ENCODE data around the gene PRSS50.

PRSS50 gene

DNA sequence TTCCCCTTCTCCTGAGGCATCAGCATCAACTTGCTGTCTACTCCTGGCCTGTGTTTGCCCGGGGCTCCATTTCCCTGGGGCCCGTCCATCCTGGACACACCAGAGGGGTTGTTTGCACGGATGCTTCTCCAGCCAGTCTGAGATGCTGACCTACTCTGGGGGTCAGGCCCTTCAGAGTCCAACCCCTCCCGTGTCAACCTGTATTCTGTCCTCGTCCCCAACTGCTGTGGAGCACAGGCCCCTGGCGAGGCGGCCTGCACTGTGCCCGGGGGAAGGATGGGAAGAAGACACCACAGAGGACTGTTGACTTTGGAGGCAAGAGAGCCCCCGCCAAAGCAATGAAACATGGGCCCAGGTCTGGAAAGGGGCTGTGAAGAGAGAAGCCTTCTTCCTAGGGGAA, 50.0 kb downstream of the PRSS50 start:
- no peak for DNase-seq

DNA sequence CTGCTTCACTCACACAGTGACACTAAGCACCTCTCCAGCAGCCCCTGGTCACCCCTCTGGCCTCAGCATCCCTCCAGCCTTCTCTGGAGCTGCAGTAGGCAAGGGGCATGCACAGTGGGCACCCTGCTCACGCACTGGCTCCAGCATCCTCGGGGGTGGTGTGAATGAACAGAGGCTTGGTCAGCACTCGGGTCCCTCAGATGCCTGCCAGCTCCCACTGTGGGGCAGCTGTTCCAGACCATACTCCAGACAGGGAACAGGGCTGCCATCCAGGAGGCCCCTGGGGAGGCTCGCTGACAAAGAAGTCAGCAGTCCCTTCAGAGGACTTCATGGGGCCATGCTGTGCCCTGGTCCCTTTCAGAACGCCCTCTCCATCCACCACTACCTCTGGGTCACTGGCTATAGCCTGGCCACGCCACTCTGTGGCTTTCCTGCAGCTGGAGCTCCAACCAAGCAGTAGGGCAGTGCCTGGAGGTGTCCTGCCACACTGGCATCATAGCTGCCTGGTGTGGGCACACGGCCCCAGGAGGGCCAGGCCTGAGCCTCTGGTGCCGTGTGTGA, 50.5 kb downstream of the PRSS50 start:
- no peak for DNase-seq

DNA sequence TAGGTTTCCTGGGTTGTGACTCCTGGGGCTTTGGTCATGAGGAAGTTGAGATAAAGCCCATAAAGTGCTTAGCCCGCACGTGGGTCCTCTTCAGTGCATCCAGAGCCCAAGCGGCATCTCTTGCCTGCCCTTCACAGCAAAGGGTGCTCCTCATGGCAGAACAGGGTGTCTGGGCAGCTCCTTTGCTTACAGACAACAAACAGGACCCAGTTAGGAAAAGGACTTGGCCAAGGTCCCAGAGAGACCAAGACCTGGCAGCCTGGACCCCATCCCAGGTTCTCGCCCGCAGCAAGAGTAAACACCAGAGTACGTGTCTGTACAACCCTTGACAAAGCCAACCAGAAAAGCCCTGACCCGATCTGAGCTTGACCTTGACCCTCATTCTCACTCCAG, 51.2 kb downstream of the PRSS50 start:
- DNase-seq, result no peak

DNA sequence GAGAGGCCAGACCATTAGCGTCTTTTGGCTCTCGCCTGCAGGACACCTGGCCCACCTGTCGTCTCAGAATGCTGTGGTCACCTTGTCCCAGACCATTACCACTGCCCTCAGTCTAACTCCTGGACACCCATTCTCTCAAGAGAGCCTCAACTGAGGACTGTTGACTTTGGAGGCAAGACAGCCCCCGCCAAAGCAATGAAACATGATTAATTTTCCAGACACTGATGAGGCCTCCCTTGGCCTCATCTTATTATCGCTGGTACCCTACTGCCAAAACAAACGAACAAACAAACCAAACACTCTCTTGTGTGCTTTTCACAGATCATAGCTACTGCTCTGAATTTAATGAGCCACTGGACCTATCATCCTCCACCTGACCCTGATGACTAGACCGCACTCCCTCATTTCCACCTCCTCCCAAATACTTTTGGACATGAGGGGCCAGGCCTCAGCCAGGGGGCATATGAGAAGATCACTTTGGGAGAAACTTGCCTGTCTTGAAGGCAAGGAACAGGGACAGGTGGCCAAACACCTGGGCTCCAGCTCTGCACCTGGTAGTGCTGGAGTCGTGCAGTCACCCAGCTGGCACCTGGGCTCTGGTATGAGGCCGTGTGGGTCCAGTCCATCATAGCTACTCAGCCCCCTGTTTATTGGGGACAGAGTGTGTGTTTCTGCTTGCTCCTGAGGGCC, 51.8 kb downstream of the PRSS50 start:
- peak; percentile 47 for DNase-seq

DNA sequence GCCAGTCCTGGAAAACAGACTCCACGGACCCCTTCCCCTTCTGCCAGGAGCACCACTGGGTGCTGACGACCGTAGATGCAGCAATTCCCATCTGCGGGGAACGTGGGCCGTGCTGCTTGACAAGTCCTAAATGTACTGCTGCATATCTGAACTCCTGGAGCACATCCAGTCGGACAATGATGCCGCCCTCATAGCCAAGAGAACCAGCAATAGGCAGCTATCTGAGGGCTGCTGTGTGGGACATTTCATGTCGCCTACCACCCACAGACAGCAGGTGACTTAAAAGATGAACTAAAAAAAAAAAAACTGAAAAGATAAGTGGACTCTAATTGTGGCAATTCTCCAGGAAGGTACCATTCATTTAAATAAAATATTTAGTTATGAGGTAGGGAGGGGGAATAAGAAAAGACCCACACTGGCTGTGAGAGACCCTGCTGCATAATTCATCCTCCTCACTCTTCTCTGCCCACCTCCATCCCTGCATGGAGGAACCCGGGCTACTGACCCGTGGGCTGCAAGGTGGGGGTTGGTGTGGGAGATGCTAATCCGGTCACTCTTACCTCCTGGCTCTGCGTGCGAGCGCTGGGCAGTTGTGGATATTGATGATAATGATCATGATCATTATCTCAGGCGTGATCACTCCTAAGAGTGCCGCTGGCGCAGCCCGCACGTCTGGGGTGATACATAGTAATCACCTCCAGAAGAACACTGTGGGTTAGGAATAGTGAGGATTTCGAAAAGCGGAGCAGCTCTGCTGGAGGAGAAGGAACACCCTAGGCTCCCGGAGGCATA, 52.5 kb downstream of the PRSS50 start:
- no peak for DNase-seq

DNA sequence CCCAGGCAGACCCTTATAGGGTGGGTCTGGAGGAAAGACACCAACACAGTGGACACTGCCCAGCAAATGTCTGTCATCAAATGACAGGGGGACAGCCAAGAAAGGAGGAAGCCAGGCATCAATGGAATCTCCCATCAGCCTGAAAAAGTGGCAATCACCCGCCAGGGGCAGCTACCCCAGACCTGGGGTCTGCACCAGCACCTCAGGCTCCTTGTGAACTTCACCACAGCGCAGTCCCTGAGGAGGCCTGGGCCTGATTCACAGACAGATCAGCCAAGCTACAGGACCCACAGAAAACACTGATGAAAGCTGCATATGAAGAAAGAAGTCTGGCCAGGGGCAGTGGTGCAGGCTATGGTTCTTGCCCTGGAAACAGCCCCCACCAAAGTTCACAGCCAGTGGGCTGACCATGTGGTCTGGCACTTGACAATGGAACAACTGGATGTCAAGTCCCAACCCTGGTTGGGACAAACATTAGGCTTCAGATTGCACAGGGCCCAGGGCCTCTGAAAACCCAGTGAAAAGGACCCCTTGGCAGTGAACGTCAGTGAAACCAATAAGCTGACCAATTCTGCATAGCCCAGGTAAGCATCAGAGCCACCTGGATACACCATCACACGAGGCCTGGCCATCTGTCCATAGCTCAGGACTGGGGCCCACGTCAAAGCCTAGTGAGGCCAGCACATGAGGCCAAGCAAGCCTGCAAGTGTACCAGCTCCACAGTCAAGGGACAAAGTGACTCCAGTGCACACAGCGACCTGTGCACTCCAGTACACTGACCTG, 53.3 kb downstream of the PRSS50 start:
- no peak for DNase-seq

DNA sequence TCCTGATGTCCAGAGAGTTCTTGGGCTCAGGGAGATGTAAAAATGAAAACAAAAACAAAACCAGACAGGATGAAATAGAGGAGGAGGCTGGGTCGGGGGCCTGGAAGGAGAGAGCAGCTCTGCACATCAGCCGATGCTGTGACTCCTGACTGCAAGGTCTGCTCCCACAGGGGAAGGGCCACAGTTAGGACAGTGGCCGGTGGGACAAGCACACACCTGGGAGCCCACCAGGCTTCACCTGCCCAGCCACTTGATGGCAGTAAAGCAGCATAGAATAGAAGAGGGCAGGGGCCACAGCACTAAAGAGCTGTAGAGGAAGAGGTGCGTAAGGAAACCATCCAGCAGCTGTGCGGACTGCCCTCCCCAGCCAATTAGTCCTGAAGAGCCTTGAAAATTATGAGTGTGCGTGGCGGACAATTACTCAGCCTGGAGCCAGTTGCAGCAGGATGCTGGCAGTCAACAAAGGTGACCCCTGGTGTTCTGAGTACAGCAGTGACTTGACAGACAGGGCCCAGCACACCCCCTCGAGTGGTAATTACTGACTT, 54.0 kb downstream of the PRSS50 start:
- peak; percentile 85 for DNase-seq

DNA sequence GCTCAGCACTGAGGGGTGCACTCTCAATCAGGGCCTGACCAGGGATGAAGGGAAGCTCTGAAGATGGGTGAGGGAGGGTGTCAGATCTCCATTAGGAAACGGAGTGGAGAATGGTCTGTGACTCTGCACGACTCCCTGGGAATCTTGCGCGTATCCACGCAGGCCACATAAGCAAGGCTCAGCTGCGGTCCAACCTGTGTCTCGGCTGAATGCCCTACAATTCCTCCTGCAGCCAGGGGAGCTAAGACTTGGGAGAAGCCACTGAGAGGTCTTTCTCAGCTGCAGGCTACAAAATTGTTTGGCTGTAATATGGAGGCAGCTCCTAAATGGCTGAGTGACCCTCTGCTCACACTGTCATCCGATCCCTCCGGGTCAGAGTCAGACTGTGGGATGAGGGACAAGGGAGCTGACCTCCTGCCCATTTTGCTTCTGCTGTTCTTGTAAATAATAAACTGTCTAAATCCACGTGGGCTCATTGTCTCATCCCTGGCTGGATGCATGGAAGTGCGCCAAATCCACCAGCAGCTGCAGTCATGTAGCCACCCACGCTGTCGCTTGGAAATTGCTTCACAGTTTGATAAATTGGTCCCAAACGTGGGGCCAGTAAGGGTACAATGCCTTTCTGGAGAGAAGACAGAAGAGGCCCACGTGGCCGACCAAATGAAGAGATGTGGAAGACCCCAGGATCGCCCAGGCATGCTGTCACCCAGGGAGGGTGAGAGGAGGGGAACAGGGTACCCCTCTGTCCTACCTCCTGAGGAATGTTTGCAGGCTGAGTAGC, 54.7 kb downstream of the PRSS50 start:
- DNase-seq, result no peak
